GM21367 (cell line): ENCODE data around the gene SLC4A8.
"Not testable (repeated sequence)": the region's sequence is repeated elsewhere in the genome, so short reads cannot be mapped to it uniquely, and the experiment has no call there.

Experiments used
- ATAC-seq: cut with Tn5 transposase; IDR thresholded peaks from one replicate; pipeline ENCODE4 v1.9.1; 2021; ENCODE audit not compliant: unreplicated experiment

SLC4A8 gene

GRCh38 chr12:51472984-51473383, 48.4 kb downstream of the SLC4A8 start:
- ATAC-seq, result no peak

DNA sequence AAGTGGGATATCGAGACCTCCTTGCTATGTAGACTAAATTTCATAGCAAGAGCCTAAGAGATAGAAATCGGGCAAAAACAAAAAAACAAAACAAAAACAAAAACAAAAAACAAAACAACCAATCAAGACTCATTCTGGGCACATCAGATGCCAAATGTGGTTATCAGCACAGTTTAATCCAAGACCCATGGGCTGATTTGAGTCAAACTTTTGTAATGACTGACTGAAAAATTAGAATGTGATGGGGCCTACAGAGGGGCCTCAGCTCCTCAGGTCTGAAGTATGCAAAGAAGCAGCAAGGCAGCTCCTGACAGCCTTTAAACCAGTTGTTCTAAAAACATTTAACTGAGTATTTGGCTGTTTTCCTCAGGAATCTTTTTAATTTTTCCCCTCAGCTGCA, 49.3 kb downstream of the SLC4A8 start:
- ATAC-seq, result no peak

DNA sequence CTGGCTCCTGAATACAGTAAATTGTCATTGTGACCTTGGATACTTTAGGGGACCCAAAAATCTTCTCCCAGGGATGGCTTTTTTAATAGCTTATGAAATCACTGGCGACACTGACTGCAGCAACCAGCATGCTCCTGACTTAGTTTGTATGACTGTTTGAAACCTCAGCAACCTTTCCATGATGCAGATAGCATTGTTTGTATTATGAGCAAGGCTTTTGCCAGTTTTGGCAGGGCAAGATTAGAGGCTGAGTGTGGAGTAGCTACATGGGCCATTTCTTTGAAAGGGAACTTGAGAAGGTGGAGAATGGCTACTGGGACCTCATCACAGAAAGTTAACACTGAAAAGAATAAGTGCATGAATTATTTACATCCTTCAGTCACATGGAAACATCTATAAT, 50.9 kb downstream of the SLC4A8 start:
- no peak for ATAC-seq

DNA sequence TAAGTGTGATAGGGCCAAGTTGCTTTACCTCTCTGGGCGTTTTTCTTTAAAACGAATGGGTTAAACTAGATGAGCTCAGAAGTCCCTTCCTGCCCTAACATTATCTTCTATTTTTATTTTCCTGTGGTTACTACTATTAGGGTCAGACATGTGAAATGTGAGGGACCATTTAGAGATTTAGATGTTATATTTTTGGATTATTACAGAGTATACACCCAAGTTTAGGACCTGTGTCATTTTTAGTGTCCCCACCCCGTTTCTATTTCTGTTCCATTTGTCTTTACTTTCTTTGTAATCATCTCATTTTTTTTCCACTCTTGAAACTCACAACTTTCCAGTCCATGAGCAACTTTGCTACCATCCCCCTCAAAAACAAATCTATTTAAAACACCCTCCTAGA, 56.3 kb downstream of the SLC4A8 start:
- no peak for ATAC-seq

DNA sequence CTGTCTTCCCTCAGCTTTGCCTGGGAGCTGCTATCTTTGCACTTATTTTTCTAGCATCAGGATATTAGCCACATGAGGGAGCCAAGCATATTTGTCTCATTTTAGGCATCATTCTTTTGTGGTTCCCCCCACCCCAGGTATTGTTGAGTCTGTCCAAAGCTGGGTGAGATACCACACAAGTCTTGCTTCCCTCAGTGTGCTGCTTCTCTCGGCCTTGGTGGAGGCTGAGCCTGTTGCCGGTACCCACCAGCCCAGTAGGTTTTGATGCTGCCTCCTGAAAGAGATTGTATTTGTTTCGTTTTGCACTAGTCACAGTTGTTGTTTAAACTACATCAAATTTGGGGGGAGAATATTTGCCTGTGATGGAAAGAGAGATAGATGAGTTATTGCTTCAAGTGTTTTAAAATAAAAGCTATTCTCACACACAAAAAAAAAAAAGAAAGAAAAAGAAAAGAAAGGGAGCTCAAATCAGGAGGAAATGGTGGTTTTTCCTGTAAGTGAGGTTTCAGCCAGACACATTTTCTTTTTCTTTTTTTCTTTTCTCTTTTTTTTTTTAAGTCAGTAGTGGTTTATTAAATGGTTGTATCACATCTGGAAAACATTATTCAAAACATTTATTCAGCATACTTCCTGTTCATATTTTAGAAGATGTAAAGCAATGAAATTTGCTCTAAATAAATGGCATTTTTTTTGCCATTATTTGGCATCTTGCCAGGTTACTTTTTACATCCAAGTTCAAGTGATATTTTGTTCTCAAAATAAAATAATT, 58.5 kb downstream of the SLC4A8 start:
- ATAC-seq, result no peak

GRCh38 chr12:51484119-51484518, 59.5 kb downstream of the SLC4A8 start:
- no peak for ATAC-seq

- ATAC-seq, result no peak
Observed at GRCh38 chr12:51488281-51488680, 63.6 kb downstream of the SLC4A8 start.

GRCh38 chr12:51493281-51493680, 68.7 kb downstream of the SLC4A8 start:
- no peak for ATAC-seq

- ATAC-seq, result no peak
Observed at GRCh38 chr12:51496895-51497294, 72.3 kb downstream of the SLC4A8 start.

DNA sequence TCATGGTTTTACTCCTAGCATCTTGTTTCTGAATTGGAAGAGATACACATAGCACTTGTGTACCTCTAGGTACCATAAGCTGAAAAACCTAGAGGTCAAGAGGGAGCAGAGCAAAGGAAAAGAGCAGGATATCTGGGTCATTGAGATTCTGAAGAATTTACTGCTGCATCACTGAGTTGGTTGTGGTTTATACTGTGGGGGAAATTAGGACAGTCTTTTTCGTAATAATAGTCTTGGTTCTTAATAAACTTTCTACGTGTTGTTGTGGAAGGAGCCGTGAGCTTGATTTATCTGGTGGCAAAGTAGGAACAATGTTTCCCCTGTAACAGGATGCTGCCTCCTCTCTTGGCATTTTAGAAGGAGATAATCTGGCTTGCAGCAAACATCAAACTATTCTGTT, 80.2 kb downstream of the SLC4A8 start:
- no peak for ATAC-seq

- no peak for ATAC-seq
Observed at GRCh38 chr12:51505360-51506105, 80.9 kb downstream of the SLC4A8 start.

- no peak for ATAC-seq
Observed at GRCh38 chr12:51507178-51507577, 82.5 kb downstream of the SLC4A8 start.

- no peak for ATAC-seq
Observed at GRCh38 chr12:51508285-51508684, 83.7 kb downstream of the SLC4A8 start.

- ATAC-seq, result no peak
Observed at GRCh38 chr12:51511546-51512260, 87.1 kb downstream of the SLC4A8 start.

- no peak for ATAC-seq
Observed at GRCh38 chr12:51512438-51512837, 87.8 kb downstream of the SLC4A8 start.

DNA sequence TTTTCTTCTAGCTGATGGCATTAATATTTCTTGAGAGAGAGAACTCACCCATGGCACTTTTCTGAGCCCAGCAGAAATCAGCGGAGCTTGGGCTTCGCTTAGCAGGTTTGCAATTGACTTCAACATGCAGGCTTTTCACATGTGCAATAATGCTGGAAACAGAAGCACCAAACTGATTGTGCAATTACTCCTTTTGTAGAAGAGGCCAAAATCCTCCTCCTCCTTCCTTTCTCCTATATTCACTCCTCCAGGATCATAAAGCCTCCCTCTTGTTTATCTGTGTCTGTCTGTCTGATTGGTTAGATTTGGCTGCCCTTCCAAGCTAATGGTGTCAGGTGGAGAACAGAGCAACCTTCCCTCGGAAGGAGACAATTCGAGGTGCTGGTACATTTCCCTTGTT, 90.4 kb downstream of the SLC4A8 start:
- ATAC-seq, result not testable (repeated sequence)

DNA sequence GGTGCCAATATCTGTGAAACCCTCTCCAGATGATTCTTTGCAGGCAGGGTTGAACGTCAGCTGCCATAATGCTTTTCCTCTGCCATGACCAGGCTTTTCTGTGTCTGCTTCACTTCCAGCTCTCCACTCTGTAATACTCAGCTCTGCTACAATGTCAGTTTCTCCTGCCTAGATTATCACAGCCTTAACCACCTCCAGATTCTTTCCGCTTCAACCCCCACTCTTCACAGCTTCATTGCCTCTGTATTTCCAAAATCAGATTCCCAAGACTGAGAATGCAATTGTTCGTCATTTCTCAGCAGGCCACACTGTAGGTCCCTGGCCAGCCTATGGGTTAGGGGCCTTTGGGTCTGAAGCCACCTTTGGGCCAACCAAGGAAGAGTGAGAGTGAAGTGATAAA, 92.7 kb downstream of the SLC4A8 start:
- no peak for ATAC-seq

GRCh38 chr12:51517800-51518199, 93.2 kb downstream of the SLC4A8 start:
- ATAC-seq, result no peak

- ATAC-seq, result no peak
Observed at GRCh38 chr12:51519755-51520154, 95.1 kb downstream of the SLC4A8 start.

- ATAC-seq, result no peak
Observed at GRCh38 chr12:51520576-51521325, 96.1 kb downstream of the SLC4A8 start.
